Measurements from ENCODE around the gene APBB2. TPM values are rescaled to one million over a fixed set of nuclear protein-coding genes. Genes with fewer than 3 reads are reported as not detected.
A peak's percentile ranks its signal among the peaks of the same experiment; 100 is the strongest.

The APBB2 gene
- total RNA-seq, 1 donor from 2014 or later: 23.5 TPM

- intact Hi-C loops (cut with micrococcal nuclease): loop anchor here (2.0 to 10.0 kb wide), 2 partner anchors 236 to 288 kb away; no protein-coding TSS in a partner anchor
- peak; percentile 78 for TF ChIP-seq CTCF (IDR thresholded peaks at IDR 0.05; ENCODE audit: borderline replicate concordance)
- Histone ChIP-seq H3K27ac (replicated peaks) (peak overlapping the region; percentile 97), H3K27me3 (ENCODE audit: low read depth) (no peaks in the 10 kb centered on the region), H3K9me3 (replicated peaks) (no peaks in the 10 kb centered on the region), H3K4me1 (peaks cover 84% of the 10 kb centered on the region), H3K36me3 (no peaks in the 10 kb centered on the region), H3K4me3 (peak overlapping the region; percentile 99)
- no peak for DNase-seq
Measured at GRCh38 chr4:41212616-41213203, 1.6 kb downstream of the APBB2 start.

GRCh38 chr4:41211951-41212615 lies 2.3 kb downstream of the APBB2 start:
- intact Hi-C loops (cut with micrococcal nuclease): loop anchor here (2.0 to 10.0 kb wide), 2 partner anchors 235 to 287 kb away; no protein-coding TSS in a partner anchor
- no peak for DNase-seq
- no peak for TF ChIP-seq CTCF (IDR thresholded peaks at IDR 0.05; ENCODE audit: borderline replicate concordance)
- Histone ChIP-seq H3K9me3 (replicated peaks) (no peaks in the 10 kb centered on the region), H3K36me3 (no peaks in the 10 kb centered on the region), H3K27me3 (ENCODE audit: low read depth) (no peaks in the 10 kb centered on the region), H3K4me1 (peaks cover 85% of the 10 kb centered on the region), H3K27ac (replicated peaks) (peak overlapping the region; percentile 97), H3K4me3 (peak overlapping the region; percentile 99)

- Histone ChIP-seq H3K27me3 (ENCODE audit: low read depth) (no peaks in the 10 kb centered on the region), H3K9me3 (replicated peaks) (no peaks in the 10 kb centered on the region), H3K36me3 (no peaks in the 10 kb centered on the region), H3K4me1 (peaks cover 87% of the 10 kb centered on the region), H3K4me3 (no peak overlapping the region), H3K27ac (replicated peaks) (peak overlapping the region; percentile 34)
- intact Hi-C loops (cut with micrococcal nuclease): loop anchor here (10.0 kb wide), 1 partner anchor 285 kb away; no protein-coding TSS in a partner anchor
- DNase-seq: no peak
- TF ChIP-seq CTCF (IDR thresholded peaks at IDR 0.05; ENCODE audit: borderline replicate concordance): no peak
Measured at GRCh38 chr4:41209901-41210300, 4.4 kb downstream of the APBB2 start.

GRCh38 chr4:41209187-41209586 lies 5.2 kb downstream of the APBB2 start:
- H3K4me3 ChIP-seq: no peak overlapping the region
- H3K4me1 ChIP-seq: peaks cover 89% of the 10 kb centered on the region

GRCh38 chr4:41207291-41207831 lies 7.0 kb downstream of the APBB2 start:
- Histone ChIP-seq H3K9me3 (replicated peaks) (no peaks in the 10 kb centered on the region), H3K27me3 (ENCODE audit: low read depth) (no peaks in the 10 kb centered on the region), H3K36me3 (no peaks in the 10 kb centered on the region), H3K4me1 (peaks cover 91% of the 10 kb centered on the region), H3K4me3 (no peak overlapping the region), H3K27ac (replicated peaks) (peak overlapping the region; percentile 40)
- TF ChIP-seq CTCF (IDR thresholded peaks at IDR 0.05; ENCODE audit: borderline replicate concordance): no peak
- DNase-seq: peak; percentile 31
- intact Hi-C loops (cut with micrococcal nuclease): no loop called here

More at GRCh38 chr4:41209187-41209586, 5.2 kb downstream of the APBB2 start:
- Histone ChIP-seq H3K27me3 (ENCODE audit: low read depth) (no peaks in the 10 kb centered on the region), H3K9me3 (replicated peaks) (no peaks in the 10 kb centered on the region), H3K36me3 (no peaks in the 10 kb centered on the region), H3K27ac (replicated peaks) (peak overlapping the region; percentile 34)
- intact Hi-C loops (cut with micrococcal nuclease): no loop called here
- no peak for TF ChIP-seq CTCF (IDR thresholded peaks at IDR 0.05; ENCODE audit: borderline replicate concordance)
- DNase-seq: no peak

Measured in left ventricle myocardium inferior (tissue), 1 donor.